ENCODE results near the gene NAA35.

The NAA35 gene

DNA sequence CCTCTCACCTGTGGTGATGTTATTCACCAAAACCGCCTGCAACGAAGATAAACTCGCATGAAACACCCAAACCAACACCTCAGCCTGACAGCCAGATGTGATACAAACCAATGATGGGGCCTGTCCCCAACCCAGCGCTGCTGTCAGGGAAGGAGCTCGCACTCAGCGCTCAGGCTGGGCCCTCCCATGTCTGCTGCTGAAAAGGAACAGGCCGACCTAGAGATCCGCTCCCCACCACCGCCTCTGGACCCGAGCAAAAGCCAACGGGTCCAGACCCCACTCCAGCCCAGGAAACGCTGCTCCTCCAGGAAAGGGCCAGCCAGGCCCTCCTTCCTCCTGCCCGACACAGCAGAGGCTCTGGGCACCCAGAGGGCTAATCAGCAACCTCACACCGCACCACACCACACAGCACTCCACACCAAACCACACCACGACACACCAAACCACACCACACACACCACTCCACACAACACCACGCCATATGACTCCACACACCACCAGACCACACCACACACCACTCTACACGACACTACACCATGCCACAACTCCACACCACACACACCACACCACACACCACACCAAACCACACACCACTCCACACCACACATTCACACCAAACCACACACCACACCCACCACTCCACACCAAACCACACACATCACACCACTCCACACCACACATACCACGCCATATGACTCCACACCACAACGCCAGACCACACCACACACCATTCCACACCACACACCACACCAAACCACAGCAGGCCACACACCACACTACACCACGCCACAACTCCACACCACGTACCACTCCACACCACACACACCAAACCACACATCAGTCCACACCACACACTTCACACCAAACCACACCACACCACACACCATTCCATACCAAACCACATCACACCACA lies 111.9 kb downstream of the NAA35 start:
- TF ChIP-seq TAF1 (IDR thresholded peaks at IDR 0.05; ENCODE audit: borderline replicate concordance, insufficient read depth, low read length) (no peak), SIN3A (IDR thresholded peaks at IDR 0.05; ENCODE audit: borderline replicate concordance, insufficient read depth, low read length) (no peak)
- TF ChIP-seq, protein P1, sequence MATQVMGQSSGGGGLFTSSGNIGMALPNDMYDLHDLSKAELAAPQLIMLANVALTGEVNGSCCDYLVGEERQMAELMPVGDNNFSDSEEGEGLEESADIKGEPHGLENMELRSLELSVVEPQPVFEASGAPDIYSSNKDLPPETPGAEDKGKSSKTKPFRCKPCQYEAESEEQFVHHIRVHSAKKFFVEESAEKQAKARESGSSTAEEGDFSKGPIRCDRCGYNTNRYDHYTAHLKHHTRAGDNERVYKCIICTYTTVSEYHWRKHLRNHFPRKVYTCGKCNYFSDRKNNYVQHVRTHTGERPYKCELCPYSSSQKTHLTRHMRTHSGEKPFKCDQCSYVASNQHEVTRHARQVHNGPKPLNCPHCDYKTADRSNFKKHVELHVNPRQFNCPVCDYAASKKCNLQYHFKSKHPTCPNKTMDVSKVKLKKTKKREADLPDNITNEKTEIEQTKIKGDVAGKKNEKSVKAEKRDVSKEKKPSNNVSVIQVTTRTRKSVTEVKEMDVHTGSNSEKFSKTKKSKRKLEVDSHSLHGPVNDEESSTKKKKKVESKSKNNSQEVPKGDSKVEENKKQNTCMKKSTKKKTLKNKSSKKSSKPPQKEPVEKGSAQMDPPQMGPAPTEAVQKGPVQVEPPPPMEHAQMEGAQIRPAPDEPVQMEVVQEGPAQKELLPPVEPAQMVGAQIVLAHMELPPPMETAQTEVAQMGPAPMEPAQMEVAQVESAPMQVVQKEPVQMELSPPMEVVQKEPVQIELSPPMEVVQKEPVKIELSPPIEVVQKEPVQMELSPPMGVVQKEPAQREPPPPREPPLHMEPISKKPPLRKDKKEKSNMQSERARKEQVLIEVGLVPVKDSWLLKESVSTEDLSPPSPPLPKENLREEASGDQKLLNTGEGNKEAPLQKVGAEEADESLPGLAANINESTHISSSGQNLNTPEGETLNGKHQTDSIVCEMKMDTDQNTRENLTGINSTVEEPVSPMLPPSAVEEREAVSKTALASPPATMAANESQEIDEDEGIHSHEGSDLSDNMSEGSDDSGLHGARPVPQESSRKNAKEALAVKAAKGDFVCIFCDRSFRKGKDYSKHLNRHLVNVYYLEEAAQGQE (IDR thresholded peaks at IDR 0.05; ENCODE audit: insufficient read depth in 1 of 2, low read depth in 2 of 2, low read length in 2 of 2) = no peak

DNA sequence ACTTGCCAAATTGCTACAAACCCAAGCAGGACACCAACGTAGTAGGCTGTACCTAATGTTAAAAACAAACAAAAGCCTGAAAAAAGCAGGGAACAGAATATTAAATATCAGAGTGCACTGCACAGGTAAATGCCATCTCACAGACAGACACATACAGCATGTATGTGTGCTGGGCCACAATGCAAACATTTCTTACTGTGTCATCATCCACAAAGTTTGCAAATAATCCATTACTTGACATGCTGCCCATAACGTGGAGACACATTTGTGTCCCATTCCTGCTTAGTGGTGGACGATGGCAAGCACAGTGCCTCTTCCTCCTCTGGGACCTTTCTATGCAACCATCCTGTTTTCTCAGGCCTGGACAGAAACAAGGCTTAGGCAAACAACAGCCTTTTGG lies 113.7 kb downstream of the NAA35 start:
- no peak for TF ChIP-seq TAF1 (IDR thresholded peaks at IDR 0.05; ENCODE audit: borderline replicate concordance, insufficient read depth, low read length)

DNA sequence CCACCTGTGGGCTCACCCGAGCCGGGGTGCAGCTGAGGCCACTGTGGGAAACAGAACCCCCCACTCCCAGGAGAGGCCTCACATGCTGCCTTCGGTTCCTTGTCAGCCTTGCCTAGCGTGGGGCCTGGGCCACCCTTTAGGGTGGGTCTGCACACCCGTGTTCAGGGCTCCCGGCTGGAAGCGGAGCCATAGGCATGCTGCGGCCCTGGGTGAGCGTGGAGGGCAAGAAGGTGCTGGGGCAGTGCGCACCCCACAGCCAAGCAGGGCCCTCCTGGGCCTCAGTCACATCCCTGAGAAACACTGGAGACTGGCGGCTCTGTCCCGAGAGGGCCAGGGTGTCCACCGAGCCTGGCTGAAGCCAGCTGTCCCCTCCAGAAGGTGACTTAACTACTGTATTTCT lies 116.5 kb downstream of the NAA35 start:
- TF ChIP-seq POLR2AphosphoS5 (IDR thresholded peaks at IDR 0.05; ENCODE audit: low read depth, low read length) (no peak), TAF1 (IDR thresholded peaks at IDR 0.05; ENCODE audit: borderline replicate concordance, insufficient read depth, low read length) (no peak), FOXP2 (optimal IDR thresholded peaks at IDR 0.05; ENCODE audit: borderline replicate concordance, extremely low read depth, extremely low read length, insufficient read depth) (no peak), SIN3A (IDR thresholded peaks at IDR 0.05; ENCODE audit: borderline replicate concordance, insufficient read depth, low read length) (no peak)
- TF ChIP-seq, protein P1 (IDR thresholded peaks at IDR 0.05; ENCODE audit: insufficient read depth in 1 of 2, low read depth in 2 of 2, low read length in 2 of 2) = no peak

DNA sequence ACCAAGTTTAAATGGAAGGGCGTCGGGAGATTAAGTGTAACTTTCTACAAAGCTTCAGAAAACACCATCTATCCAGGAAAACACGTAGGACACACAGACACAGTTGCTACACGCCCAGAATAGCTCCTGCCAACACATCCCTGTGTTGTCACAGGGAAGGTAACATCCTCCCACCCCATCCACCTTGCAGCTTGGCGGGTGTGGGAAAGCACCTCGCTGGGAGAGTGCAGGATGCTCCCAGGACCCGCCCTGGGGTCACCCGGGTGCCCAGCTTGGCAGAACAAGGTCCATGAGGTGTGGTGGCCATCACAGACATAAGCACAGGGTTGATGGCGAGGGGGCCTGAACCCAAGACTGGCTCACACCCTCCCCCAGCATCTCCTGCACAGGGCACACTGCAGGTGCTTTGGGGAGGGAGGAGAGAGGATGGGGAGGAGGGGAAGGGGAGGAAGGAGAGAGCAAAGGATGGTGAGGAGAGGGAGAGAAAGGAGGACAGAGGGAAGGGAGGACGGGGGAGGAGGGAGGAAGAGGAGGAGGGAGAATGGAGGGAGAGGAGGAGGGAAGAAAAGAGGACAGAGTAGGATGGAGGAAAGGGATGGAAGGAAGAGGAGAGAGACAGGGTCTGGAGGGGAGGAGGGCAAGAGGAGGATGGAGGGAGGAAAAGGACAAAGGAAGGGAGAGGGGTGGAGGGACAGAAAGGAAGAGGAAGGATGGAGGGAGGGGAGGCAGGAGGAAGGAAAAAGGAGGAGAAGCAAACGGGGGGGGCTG lies 121.2 kb downstream of the NAA35 start:
- TF ChIP-seq, protein P1 (IDR thresholded peaks at IDR 0.05; ENCODE audit: insufficient read depth in 1 of 2, low read depth in 2 of 2, low read length in 2 of 2) = no peak
- TF ChIP-seq FOXP2 (optimal IDR thresholded peaks at IDR 0.05; ENCODE audit: borderline replicate concordance, extremely low read depth, extremely low read length, insufficient read depth) (no peak), POLR2AphosphoS5 (IDR thresholded peaks at IDR 0.05; ENCODE audit: low read depth, low read length) (no peak), SIN3A (IDR thresholded peaks at IDR 0.05; ENCODE audit: borderline replicate concordance, insufficient read depth, low read length) (no peak), TAF1 (IDR thresholded peaks at IDR 0.05; ENCODE audit: borderline replicate concordance, insufficient read depth, low read length) (no peak)

DNA sequence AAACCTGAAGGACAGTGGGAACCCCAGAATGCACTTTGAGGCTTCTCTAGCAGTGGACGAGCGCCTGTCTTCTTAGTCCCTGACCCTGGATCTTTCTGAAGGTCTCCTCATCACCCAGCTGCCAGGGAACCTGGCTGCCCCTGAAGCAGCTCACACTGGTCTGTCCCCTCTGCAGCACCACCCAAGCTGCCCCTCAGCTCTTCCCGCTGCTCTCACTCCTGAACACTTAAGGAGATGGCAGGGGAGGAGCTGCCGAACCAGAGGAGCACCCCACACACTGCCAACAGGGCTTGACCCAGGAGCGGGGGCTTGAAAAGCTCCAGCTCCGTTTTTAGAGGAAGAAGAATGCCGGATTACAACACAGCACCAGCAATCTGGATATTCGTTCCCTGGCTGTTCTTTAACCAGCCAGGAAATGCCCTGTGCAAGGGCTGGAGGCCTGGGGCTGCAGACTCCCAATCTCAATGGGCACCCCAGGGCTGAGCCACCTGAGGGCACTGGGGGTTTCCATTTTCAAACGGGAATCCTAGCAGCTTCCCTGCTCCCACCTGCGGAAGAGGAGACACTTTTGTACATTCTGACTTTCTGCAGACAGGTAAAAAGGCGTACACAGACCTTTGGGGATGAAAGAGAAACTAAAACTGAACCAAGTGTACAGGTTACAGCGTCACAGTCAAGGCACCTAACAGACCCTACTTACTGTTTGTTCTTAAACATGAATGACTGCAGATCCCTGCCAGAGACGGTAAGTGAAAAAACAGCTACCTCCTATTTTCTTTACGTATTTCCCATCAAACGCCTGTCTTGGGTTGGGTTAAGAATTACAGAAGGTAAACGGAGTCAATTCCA lies 122.1 kb downstream of the NAA35 start:
- TF ChIP-seq, protein P1 (IDR thresholded peaks at IDR 0.05; ENCODE audit: insufficient read depth in 1 of 2, low read depth in 2 of 2, low read length in 2 of 2) = no peak
- no peak for TF ChIP-seq FOXP2 (optimal IDR thresholded peaks at IDR 0.05; ENCODE audit: borderline replicate concordance, extremely low read depth, extremely low read length, insufficient read depth)
- no peak for TF ChIP-seq SIN3A (IDR thresholded peaks at IDR 0.05; ENCODE audit: borderline replicate concordance, insufficient read depth, low read length)
- TF ChIP-seq POLR2AphosphoS5 (IDR thresholded peaks at IDR 0.05; ENCODE audit: low read depth, low read length) = no peak
- no peak for TF ChIP-seq TAF1 (IDR thresholded peaks at IDR 0.05; ENCODE audit: borderline replicate concordance, insufficient read depth, low read length)
